Measurements from ENCODE around the gene PRKAA2.

The PRKAA2 gene

DNA sequence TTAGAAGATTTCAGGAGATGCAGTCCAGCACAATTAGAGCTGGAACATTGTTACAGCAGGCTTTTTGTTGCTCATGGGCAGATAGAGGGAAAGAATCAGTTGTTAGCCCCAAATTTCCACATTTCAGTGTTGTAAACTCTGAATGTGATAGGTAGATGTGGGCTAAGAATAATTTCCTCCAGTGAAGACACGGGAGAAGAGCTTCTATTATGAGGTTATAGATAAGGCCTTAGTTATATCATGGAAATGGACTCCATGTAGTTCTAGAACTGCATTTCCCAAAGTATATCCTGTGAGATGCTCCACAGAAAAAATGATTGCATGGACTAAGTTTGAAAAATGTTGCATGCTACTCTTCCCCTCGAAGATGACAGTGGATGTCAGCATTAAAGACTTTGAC is 64.9 kb downstream of the PRKAA2 start:
- H3K36me3 ChIP-seq (ENCODE audit: low read depth), result no peaks in the 10 kb centered on the region; the same call in 1 of the 2 replicates
- peaks cover 9% of the 10 kb centered on the region for H3K4me1 ChIP-seq (ENCODE audit: insufficient read depth, poor library complexity, severe bottlenecking)
- H3K27ac ChIP-seq (ENCODE audit: poor library complexity, severe bottlenecking), result no peak overlapping the region
- no peak overlapping the region for H3K4me3 ChIP-seq (ENCODE audit: severe bottlenecking)
- no peaks in the 10 kb centered on the region for H3K9me3 ChIP-seq (ENCODE audit: severe bottlenecking)
- ATAC-seq (ENCODE audit: low read depth) (no peak), DNase-seq (ENCODE audit: low spot score) (no peak)
- H3K27me3 ChIP-seq (ENCODE audit: insufficient read depth, poor library complexity, severe bottlenecking), result no peaks in the 10 kb centered on the region
- TF ChIP-seq, protein P1, sequence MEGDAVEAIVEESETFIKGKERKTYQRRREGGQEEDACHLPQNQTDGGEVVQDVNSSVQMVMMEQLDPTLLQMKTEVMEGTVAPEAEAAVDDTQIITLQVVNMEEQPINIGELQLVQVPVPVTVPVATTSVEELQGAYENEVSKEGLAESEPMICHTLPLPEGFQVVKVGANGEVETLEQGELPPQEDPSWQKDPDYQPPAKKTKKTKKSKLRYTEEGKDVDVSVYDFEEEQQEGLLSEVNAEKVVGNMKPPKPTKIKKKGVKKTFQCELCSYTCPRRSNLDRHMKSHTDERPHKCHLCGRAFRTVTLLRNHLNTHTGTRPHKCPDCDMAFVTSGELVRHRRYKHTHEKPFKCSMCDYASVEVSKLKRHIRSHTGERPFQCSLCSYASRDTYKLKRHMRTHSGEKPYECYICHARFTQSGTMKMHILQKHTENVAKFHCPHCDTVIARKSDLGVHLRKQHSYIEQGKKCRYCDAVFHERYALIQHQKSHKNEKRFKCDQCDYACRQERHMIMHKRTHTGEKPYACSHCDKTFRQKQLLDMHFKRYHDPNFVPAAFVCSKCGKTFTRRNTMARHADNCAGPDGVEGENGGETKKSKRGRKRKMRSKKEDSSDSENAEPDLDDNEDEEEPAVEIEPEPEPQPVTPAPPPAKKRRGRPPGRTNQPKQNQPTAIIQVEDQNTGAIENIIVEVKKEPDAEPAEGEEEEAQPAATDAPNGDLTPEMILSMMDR (IDR thresholded peaks at IDR 0.05; ENCODE audit: poor library complexity, severe bottlenecking), result no peak

DNA sequence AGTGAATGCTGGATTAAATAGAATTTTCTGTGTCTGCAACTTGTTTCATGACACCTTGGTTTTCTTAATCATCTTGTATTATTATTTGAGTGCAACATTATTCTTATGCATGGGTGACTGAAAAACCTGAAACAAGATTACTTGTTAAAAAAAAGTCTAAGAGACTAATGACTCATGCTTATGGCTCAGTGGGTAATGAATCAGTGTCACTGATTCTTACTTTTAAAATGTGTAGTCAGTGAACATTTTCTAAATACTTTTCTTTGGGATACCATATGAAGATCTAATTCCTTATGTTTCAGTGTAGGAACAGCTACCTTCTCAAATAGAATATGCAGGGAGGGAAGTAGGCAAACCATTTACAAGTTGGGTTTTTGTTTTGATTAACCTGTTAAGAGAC is 65.5 kb downstream of the PRKAA2 start:
- Histone ChIP-seq H3K9me3 (ENCODE audit: severe bottlenecking) (no peaks in the 10 kb centered on the region), H3K4me1 (ENCODE audit: insufficient read depth, poor library complexity, severe bottlenecking) (peaks cover 9% of the 10 kb centered on the region), H3K36me3 (ENCODE audit: low read depth) (no peaks in the 10 kb centered on the region; the same call in 1 of the 2 replicates), H3K27me3 (ENCODE audit: insufficient read depth, poor library complexity, severe bottlenecking) (no peaks in the 10 kb centered on the region), H3K4me3 (ENCODE audit: severe bottlenecking) (no peak overlapping the region), H3K27ac (ENCODE audit: poor library complexity, severe bottlenecking) (no peak overlapping the region)
- ATAC-seq (ENCODE audit: low read depth), result peak; percentile 82
- DNase-seq (ENCODE audit: low spot score), result no peak
- TF ChIP-seq, protein P1 (IDR thresholded peaks at IDR 0.05; ENCODE audit: poor library complexity, severe bottlenecking), result no peak

DNA sequence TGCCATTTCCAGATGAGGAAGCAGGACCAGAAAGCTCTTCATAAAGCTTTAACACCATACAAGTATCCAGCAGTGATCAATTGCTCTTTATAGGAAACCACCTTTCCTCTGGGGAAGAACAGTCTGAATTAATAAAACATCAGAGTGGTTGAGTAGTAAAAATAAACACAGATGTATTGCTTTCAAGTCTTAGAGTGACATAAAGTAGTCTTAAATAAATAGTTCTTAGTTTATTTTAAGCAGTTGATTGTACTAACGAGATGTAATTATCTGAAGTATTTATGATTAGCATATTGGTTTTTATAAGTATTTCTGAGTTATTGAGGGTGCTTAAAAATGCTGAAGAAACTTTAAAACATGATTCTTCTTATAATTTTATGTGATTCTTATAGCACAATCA is 67.0 kb downstream of the PRKAA2 start:
- no peak overlapping the region for H3K27ac ChIP-seq (ENCODE audit: poor library complexity, severe bottlenecking)
- no peak overlapping the region for H3K4me3 ChIP-seq (ENCODE audit: severe bottlenecking)
- no peaks in the 10 kb centered on the region; the same call in 1 of the 2 replicates for H3K36me3 ChIP-seq (ENCODE audit: low read depth)
- no peaks in the 10 kb centered on the region for H3K27me3 ChIP-seq (ENCODE audit: insufficient read depth, poor library complexity, severe bottlenecking)
- no peaks in the 10 kb centered on the region for H3K9me3 ChIP-seq (ENCODE audit: severe bottlenecking)
- H3K4me1 ChIP-seq (ENCODE audit: insufficient read depth, poor library complexity, severe bottlenecking), result peaks cover 9% of the 10 kb centered on the region
- TF ChIP-seq, protein P1 (IDR thresholded peaks at IDR 0.05; ENCODE audit: poor library complexity, severe bottlenecking), result no peak
- ATAC-seq (ENCODE audit: low read depth) (no peak), DNase-seq (ENCODE audit: low spot score) (no peak)

DNA sequence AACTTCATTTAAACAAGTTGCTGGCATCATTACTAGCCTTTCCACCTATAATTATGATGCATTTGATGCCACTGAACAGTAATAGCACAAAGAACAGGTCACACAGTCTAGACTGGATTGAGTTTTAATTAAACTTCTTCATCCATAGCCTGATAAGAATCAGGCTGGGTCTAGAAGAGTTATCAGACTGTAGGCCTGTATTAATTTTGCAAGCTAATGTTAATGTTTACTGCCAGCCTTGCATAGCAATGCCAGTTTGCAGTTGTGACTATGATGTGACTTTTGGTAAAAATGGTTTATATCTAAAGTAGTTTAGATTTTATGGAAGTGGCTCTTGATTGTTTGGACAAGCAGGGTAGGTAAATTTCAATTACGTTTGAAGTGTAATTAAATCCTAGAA is 68.0 kb downstream of the PRKAA2 start:
- no peak for ATAC-seq (ENCODE audit: low read depth)
- no peak overlapping the region for H3K4me3 ChIP-seq (ENCODE audit: severe bottlenecking)
- peaks cover 9% of the 10 kb centered on the region for H3K4me1 ChIP-seq (ENCODE audit: insufficient read depth, poor library complexity, severe bottlenecking)
- H3K27ac ChIP-seq (ENCODE audit: poor library complexity, severe bottlenecking), result no peak overlapping the region
- TF ChIP-seq, protein P1 (IDR thresholded peaks at IDR 0.05; ENCODE audit: poor library complexity, severe bottlenecking), result no peak
- DNase-seq (ENCODE audit: low spot score), result no peak
- no peaks in the 10 kb centered on the region for H3K27me3 ChIP-seq (ENCODE audit: insufficient read depth, poor library complexity, severe bottlenecking)
- H3K36me3 ChIP-seq (ENCODE audit: low read depth), result no peaks in the 10 kb centered on the region
- no peaks in the 10 kb centered on the region for H3K9me3 ChIP-seq (ENCODE audit: severe bottlenecking)

DNA sequence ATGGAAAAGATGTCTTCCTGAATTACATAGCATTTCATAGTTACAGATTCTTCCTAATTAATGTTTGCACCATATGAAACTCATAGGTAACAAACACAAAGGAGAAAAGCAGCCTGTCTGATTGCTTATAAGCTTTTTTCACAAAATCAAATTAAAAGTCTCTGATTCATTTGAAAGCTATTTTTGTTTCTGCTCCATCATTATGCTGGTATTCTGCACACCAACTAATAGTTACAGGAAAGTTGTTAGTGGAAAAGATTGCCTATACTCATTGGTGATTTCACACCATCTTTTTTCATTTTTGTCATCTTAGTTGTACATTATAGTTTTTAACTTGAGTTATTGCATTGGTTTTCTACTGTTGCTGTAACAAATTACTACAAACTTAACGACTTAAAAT is 70.0 kb downstream of the PRKAA2 start:
- no peak overlapping the region for H3K4me3 ChIP-seq (ENCODE audit: severe bottlenecking)
- TF ChIP-seq, protein P1 (IDR thresholded peaks at IDR 0.05; ENCODE audit: poor library complexity, severe bottlenecking), result no peak
- no peaks in the 10 kb centered on the region for H3K9me3 ChIP-seq (ENCODE audit: severe bottlenecking)
- H3K4me1 ChIP-seq (ENCODE audit: insufficient read depth, poor library complexity, severe bottlenecking), result peaks cover 9% of the 10 kb centered on the region
- DNase-seq (ENCODE audit: low spot score), result no peak
- H3K27me3 ChIP-seq (ENCODE audit: insufficient read depth, poor library complexity, severe bottlenecking), result no peaks in the 10 kb centered on the region
- no peak for ATAC-seq (ENCODE audit: low read depth)
- H3K36me3 ChIP-seq (ENCODE audit: low read depth), result no peaks in the 10 kb centered on the region
- H3K27ac ChIP-seq (ENCODE audit: poor library complexity, severe bottlenecking), result no peak overlapping the region
